ENCODE results near the gene ALOXE3.

DNA sequence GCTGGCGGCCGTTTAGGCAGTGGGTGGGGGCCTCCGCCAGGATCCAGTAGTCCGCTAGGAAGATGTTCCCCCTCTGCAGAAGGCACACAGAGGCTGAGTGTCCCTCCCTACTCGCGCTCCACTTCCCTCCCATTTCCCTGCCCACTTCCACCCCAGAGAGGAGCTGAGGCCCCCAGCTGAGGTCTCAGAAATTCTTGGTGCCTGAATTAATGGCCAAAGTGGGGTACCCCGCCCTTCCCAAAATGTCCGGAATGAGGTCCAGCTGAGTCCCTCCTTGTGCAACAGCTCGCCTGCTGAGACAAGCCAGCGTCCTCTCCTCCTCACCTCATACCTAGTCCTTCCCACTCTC lies 7.9 kb downstream of the ALOXE3 start:
- TF ChIP-seq, protein P1, sequence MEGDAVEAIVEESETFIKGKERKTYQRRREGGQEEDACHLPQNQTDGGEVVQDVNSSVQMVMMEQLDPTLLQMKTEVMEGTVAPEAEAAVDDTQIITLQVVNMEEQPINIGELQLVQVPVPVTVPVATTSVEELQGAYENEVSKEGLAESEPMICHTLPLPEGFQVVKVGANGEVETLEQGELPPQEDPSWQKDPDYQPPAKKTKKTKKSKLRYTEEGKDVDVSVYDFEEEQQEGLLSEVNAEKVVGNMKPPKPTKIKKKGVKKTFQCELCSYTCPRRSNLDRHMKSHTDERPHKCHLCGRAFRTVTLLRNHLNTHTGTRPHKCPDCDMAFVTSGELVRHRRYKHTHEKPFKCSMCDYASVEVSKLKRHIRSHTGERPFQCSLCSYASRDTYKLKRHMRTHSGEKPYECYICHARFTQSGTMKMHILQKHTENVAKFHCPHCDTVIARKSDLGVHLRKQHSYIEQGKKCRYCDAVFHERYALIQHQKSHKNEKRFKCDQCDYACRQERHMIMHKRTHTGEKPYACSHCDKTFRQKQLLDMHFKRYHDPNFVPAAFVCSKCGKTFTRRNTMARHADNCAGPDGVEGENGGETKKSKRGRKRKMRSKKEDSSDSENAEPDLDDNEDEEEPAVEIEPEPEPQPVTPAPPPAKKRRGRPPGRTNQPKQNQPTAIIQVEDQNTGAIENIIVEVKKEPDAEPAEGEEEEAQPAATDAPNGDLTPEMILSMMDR (IDR thresholded peaks at IDR 0.05): no peak
- no peak for TF ChIP-seq POLR2A (IDR thresholded peaks at IDR 0.05)

All from body of pancreas (tissue), 4 donors.